ENCODE results near the gene SMPD3. TPM values are rescaled to one million over a fixed set of nuclear protein-coding genes. Genes with fewer than 3 reads are reported as not detected.

Gene SMPD3
- total RNA-seq, 2 experiments from 2014 or later, result 0.89 to 1.1 TPM

- H3K9me3 ChIP-seq (ENCODE audit: control insufficient read depth in 1 of 2, insufficient read depth in 1 of 2, low read length in 2 of 2), result no peaks in the 10 kb centered on the region
- ATAC-seq (ENCODE audit: poor library complexity), result no peak
- Mint-ChIP-seq H3K4me1 (ENCODE audit: low read depth) (no peaks in the 10 kb centered on the region), H3K4me3 (no peak overlapping the region), H3K9me3 (no peaks in the 10 kb centered on the region), H3K27ac (no peak overlapping the region), H3K27me3 (no peaks in the 10 kb centered on the region), H3K36me3 (ENCODE audit: low read depth) (peaks cover 96% of the 10 kb centered on the region)
- CTCF ChIA-PET, result interaction anchor here (0.7 kb wide), 1 partner anchor 87 kb away, joined by 3 read pairs; no protein-coding TSS in a partner anchor
- no peak overlapping the region for H3K4me3 ChIP-seq (ENCODE audit: low read length)
- DNase-seq, result no peak
- TF ChIP-seq CTCF (IDR thresholded peaks at IDR 0.05), result no peak
- no peak overlapping the region for H3K27ac ChIP-seq (ENCODE audit: low read depth in 1 of 2, low read length in 2 of 2)
- no peaks in the 10 kb centered on the region for H3K4me1 ChIP-seq (ENCODE audit: insufficient read depth, low read length)
- no peaks in the 10 kb centered on the region for H3K27me3 ChIP-seq (ENCODE audit: control insufficient read depth in 1 of 2, insufficient read depth in 2 of 2, low read length in 2 of 2)
- H3K36me3 ChIP-seq (ENCODE audit: insufficient read depth, low read length), result peaks cover 81% of the 10 kb centered on the region
- POLR2A ChIA-PET, result no interaction called here
- intact Hi-C loops (cut with DNase I, micrococcal nuclease), result no loop called here
Measured at GRCh38 chr16:68348639-68349445, 99.5 kb downstream of the SMPD3 start.

DNA sequence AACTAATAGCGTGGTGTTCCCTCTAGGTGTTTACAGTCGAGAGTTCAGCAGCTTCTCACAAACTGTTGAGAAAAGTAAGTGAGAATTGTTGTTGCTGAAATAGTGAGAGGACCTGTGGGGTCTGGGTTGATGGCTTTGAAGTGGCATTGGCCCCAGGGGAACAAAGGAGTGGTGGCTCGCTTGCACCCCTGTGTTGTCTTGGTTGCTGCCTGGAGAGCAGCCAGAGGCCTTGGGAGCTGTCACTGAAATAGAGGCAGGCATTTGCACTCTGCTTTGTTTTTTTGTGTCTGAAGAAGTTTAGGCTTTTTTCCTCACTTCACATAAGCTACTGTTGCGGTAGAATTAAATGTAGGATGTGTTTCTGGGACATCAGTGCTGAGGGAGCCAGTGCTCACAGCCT, 100.7 kb downstream of the SMPD3 start:
- no peak for DNase-seq
- ChIA-PET POLR2A (no interaction called here), CTCF (interaction anchor here (1.0 kb wide), 1 partner anchor 84 kb away, joined by 3 read pairs; the partner anchor contains the start of gene SLC7A6)
- Histone ChIP-seq H3K27ac (ENCODE audit: low read depth in 1 of 2, low read length in 2 of 2) (no peak overlapping the region), H3K4me1 (ENCODE audit: insufficient read depth, low read length) (no peaks in the 10 kb centered on the region), H3K36me3 (ENCODE audit: insufficient read depth, low read length) (peaks cover 79% of the 10 kb centered on the region), H3K9me3 (ENCODE audit: control insufficient read depth in 1 of 2, insufficient read depth in 1 of 2, low read length in 2 of 2) (no peaks in the 10 kb centered on the region), H3K4me3 (ENCODE audit: low read length) (no peak overlapping the region), H3K27me3 (ENCODE audit: control insufficient read depth in 1 of 2, insufficient read depth in 2 of 2, low read length in 2 of 2) (no peaks in the 10 kb centered on the region)
- H3K27me3 Mint-ChIP-seq, result no peaks in the 10 kb centered on the region
- H3K27ac Mint-ChIP-seq, result no peak overlapping the region
- peaks cover 92% of the 10 kb centered on the region for H3K36me3 Mint-ChIP-seq (ENCODE audit: low read depth)
- H3K9me3 Mint-ChIP-seq, result no peaks in the 10 kb centered on the region
- no peak for TF ChIP-seq CTCF (IDR thresholded peaks at IDR 0.05)
- H3K4me1 Mint-ChIP-seq (ENCODE audit: low read depth), result no peaks in the 10 kb centered on the region
- intact Hi-C loops (cut with DNase I, micrococcal nuclease), result no loop called here
- H3K4me3 Mint-ChIP-seq, result no peak overlapping the region
- ATAC-seq (ENCODE audit: poor library complexity), result no peak

DNA sequence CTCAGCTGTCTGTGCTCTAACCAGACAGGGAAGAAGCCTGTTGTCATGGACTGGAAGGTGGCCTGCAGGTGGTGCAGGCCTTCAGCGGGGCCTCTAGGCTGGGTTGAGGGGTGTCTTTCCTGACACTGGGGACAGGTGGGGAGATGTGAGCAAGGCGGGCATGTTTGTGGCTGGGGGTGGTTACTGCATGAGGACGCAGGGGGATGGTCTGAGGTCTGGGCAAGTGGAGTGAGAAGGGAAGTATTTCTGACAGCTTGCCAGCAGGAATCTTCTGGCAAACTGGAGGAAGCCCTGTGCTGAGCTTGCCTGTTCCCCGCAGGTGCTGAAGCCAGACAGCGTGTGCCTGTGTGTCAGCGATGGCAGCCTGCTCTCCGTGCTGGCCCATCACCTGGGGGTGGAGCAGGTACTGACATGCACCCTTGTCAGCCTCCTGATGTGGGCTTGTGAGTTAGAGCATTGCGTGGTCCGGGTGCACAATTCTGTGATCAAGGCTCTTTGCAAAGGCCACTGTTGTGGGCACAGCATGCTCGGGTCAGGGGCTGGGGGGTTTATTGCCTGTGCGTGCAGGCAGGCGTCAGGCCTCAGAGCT, 101.3 kb downstream of the SMPD3 start:
- H3K27me3 ChIP-seq (ENCODE audit: control insufficient read depth in 1 of 2, insufficient read depth in 2 of 2, low read length in 2 of 2), result no peaks in the 10 kb centered on the region
- no peaks in the 10 kb centered on the region for H3K4me1 ChIP-seq (ENCODE audit: insufficient read depth, low read length)
- no peak for ATAC-seq (ENCODE audit: poor library complexity)
- CTCF ChIA-PET, result interaction anchor here (0.6 to 1.0 kb wide), 2 partner anchors 18 to 83 kb away, joined by 3 read pairs; partner anchors contain the start of gene SLC7A6
- H3K36me3 ChIP-seq (ENCODE audit: insufficient read depth, low read length), result peaks cover 84% of the 10 kb centered on the region
- H3K9me3 ChIP-seq (ENCODE audit: control insufficient read depth in 1 of 2, insufficient read depth in 1 of 2, low read length in 2 of 2), result no peaks in the 10 kb centered on the region
- no peaks in the 10 kb centered on the region for H3K4me1 Mint-ChIP-seq (ENCODE audit: low read depth)
- no peak for TF ChIP-seq CTCF (IDR thresholded peaks at IDR 0.05)
- H3K27me3 Mint-ChIP-seq, result no peaks in the 10 kb centered on the region
- no peak for DNase-seq
- H3K36me3 Mint-ChIP-seq (ENCODE audit: low read depth), result peaks cover 94% of the 10 kb centered on the region
- no peak overlapping the region for H3K4me3 ChIP-seq (ENCODE audit: low read length)
- POLR2A ChIA-PET, result no interaction called here
- no peak overlapping the region for H3K27ac ChIP-seq (ENCODE audit: low read depth in 1 of 2, low read length in 2 of 2)
- no peaks in the 10 kb centered on the region for H3K9me3 Mint-ChIP-seq
- no peak overlapping the region for H3K4me3 Mint-ChIP-seq
- intact Hi-C loops (cut with DNase I, micrococcal nuclease), result no loop called here
- H3K27ac Mint-ChIP-seq, result no peak overlapping the region
